HG02870 (cell line): ENCODE results near the gene BCL2L11.
A peak's percentile ranks its signal among the peaks of the same experiment; 100 is the strongest.

Source experiments
- ATAC-seq: cut with Tn5 transposase; IDR thresholded peaks from one replicate; pipeline ENCODE4 v1.9.1; 2021; ENCODE audit warnings: mild to moderate bottlenecking, moderate library complexity; ENCODE audit not compliant: unreplicated experiment

BCL2L11 gene

GRCh38 chr2:111189106-111189505 is 68.4 kb downstream of the BCL2L11 start:
- no peak for ATAC-seq

DNA sequence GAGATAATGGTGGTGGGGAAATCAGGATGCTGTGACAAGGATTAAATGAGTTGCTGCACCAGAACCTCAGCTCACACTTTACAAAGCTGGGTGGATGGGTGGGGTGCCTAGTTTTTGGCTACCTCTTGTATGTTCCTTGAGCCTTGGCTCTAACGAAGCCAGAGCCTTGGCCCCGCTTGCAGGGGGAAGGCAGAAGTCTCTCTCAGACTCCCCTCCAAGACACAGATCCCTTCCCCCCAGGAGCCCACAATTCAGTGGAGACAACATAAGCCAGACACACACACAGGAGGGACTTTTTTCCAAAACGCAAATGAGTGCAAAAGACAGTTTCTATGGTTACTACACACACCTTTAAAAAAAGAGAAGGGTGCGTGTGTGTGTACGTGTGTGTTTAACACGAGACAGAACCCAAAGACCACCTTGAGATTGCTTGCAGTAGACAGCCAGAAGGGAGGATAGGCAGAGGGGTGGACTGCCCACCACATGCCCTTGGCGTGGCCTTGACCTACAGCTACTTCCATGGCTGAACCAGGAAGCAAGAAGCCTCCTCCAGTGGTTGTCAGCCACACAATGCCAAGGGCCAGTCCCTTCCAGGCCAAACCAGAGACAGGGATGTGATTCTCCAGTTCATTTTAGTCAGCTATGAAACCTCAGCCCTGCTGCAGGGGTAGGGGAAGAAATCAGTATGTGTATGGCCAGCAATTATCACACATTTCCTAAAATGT is 70.3 kb downstream of the BCL2L11 start:
- ATAC-seq: no peak

GRCh38 chr2:111191877-111192276 is 71.2 kb downstream of the BCL2L11 start:
- ATAC-seq: no peak

DNA sequence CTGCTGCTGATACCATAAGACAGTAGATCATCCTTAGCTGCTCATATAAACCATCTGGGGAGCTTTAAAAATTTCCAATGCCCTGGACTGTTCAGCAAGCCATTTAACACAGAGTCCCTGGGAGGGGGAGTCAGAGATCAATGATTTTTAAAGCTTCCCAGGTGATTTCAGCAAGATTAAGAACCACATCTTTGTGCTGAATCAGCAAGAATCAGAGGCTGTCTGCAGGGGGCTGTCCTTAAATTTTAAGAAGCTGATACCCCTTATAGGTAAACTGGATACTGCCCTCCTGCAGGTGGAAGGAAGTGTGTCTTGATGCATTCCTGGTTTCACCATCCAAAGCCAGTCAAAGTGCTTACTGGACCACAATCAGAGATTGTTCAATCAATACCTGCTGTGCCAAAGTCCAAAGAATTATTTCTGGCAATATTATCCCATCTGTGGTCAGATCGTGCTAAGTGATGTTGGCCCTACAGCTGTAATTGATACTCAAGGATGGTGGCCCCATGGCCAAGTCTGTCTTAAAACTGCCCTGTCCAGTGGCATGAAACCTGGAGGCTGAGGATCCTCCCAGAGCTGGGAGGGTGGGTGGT is 72.2 kb downstream of the BCL2L11 start:
- no peak for ATAC-seq

DNA sequence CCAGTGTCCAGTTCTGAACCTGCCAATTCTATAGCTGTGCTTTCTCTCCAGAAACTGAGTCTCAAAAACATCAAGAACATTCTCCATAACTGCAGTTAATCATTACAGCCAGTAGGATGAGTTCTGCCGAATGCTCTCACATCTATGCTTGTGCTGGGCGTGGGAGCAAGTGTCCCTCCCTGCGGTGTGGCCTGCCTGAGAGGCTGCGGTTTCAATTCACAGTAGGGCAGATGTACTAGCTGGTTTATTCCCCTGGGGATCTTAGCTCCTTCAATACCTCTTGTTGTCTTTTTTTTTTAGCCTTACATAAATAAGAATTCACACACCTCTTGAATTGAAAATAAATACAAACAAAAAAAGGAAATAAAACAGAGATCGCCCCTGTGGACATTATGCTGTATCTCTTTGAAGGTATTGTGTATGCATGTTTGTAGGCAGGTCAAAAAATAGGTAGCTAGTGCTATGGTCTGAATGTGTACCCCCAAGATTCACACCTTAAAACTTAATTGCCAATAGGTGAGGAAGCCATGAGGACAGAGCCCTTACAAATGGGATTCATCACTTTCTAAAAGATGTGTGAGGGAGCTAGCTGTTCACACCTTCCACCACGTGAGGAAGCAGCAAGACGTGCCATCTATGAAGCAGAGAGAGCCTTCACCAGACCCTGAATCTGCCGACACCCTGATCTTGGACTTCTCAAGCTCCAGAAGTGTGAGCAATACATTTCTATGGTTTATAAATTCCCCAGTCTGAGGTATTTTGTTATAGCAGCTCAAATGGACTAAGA is 74.3 kb downstream of the BCL2L11 start:
- no peak for ATAC-seq

DNA sequence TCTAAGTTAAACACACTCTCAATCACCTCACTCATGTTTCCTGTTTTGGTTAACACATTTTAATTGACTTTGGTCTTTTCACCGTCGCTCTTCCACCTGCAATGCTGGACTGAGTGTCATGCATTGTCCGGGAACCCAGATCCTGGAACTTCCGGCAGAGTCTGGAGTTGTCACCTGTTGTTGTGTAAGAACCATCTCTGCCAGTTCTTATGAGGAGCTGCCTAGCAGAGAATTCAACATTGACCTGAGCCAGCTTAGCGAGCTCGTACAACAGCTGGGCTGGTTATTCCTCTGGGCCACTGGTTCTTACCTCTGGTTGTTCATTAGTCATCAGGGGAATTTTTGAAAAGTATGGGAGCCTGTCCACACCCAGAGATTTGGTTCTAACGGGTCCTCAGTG is 75.7 kb downstream of the BCL2L11 start:
- ATAC-seq: no peak

DNA sequence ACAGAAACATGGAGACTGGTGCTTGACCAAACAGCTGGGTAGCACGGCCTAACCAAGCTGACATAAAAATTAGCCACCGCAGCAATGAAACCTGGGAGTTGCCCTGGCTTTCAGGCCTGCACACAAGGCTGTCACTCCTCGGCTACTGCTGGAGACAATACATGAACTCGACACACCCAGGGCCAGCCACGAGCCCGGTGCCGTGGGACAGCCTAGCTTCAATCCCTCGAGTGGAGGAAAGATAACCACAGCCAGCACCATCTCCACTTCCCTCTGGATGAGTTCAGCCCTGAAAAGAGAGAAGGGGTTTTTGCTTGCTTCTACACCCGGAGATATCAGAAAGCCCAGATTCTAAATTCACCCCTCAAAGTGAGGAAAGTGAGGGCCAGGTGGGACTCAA is 78.0 kb downstream of the BCL2L11 start:
- ATAC-seq: no peak

DNA sequence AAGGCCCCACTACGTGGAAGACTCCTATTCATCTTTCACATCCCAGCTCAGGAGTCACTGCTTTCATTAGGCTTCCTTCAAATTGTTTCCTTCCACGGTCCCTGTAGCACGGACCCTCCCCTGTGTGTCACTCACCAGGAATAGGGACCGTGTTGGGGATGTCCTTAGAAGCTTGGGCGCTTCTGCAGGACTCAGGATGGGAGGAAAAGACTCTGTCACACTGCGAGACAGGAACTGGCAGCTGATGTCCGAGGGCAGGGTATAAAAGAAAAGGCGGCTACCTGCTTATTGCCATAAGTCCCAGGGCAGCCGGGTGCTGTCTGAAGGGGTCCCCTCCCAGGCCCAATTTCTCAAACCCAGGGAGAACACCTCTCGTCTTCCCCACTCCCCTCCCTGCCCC is 79.1 kb downstream of the BCL2L11 start:
- ATAC-seq: no peak

DNA sequence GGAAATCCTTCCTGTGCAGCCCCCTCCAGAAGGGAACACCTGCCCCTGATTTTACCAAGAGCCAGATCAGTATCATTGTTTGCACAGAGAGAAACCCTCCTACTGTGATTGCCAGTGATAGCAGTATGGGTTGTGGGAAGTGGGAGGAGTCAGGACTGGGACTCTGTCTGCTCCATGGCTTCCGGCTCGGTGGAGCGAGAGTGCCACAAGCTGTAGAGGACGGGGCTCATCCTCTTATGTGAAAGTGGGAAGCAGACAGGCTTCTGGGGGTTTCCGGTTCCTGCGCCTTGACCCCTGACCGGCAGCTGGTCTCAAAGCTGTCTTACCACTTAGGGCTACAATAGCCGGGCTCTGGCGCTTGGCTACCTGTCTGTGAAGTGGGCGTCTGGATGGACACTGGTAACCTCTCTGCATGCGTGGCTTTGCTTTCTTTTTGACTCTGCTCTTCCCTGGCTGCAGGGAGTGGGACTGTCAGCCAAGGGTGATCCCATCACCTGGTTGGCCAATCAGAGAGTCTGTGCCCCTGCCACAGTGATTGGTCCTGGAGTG is 79.7 kb downstream of the BCL2L11 start:
- no peak for ATAC-seq

DNA sequence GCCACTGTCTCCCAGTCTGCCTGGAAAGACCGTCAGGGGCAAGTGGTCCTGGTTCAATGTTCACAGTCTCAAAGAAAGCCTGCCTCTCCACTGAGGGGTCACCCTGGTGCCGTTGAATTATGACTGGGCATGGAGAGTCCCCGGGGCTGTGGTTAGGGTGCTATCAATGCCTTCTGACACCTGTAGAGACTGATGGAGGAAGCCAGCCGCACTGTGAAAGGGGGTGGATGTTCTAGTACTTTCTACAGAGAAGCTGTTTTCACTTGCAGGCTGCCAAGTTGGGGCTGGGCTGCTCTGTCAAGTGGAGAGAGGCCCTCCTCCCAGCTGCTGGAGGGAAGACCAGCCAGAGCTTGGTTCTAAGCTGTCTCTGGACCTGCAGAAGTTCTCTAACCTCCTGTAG is 80.5 kb downstream of the BCL2L11 start:
- ATAC-seq: no peak

GRCh38 chr2:111202266-111203040 is 81.7 kb downstream of the BCL2L11 start:
- ATAC-seq: no peak

DNA sequence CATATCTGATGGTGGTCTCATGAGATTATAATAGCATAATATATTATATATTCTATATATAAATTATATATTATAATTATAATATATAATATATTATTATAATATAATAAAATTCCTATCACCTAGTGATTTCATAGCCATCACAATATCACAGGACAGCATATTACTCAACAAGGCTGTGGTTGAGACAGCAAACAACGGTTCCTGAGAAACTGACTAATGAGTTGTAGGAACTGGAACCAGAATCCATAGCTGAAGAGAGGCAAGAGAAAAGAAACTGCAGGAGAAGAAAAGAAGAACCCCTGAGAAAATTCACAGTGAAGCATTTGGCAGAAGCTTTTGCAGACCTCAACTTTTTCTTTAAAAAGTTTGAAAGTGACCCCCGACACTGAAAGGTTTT is 84.0 kb downstream of the BCL2L11 start:
- no peak for ATAC-seq

DNA sequence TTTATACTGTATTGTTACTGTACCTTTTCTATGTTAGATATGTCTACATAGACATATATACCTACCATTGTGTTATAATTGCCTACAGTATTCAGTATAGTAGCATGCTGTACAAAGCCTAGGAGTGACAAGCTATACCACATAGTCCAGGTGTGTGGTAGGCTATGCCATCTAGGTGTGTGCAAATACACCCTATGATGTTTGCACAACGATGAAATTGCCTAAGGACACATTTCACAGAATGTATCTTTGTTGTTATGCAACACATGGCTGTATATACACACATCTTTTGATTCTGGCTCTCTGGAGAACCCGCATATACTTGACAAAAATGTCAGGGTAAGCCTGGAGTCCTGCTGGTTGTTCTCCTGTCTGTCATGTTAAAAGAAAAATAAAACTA is 85.1 kb downstream of the BCL2L11 start:
- no peak for ATAC-seq

GRCh38 chr2:111207851-111208250 is 87.1 kb downstream of the BCL2L11 start:
- ATAC-seq: no peak

GRCh38 chr2:111208639-111209038 is 87.9 kb downstream of the BCL2L11 start:
- ATAC-seq: no peak

GRCh38 chr2:111209045-111209514 is 88.4 kb downstream of the BCL2L11 start:
- peak; percentile 97 for ATAC-seq

GRCh38 chr2:111210036-111210435 is 89.3 kb downstream of the BCL2L11 start:
- no peak for ATAC-seq

GRCh38 chr2:111213877-111214276 is 93.2 kb downstream of the BCL2L11 start:
- ATAC-seq: no peak

- ATAC-seq: no peak
These were observed 96.3 kb downstream of the BCL2L11 start for GRCh38 chr2:111216811-111217652.
